ENCODE measurements around the gene FSIP1. TPM values are rescaled to one million over a fixed set of nuclear protein-coding genes. Genes with fewer than 3 reads are reported as not detected.

The FSIP1 gene
- polyA plus RNA-seq, 3 donors = 0.10 to 0.48 (median 0.21) TPM

GRCh38 chr15:39687965-39688364 lies 94.7 kb downstream of the FSIP1 start:
- no peak overlapping the region for H3K9ac ChIP-seq (ENCODE audit: insufficient read depth, low read length, poor library complexity, severe bottlenecking)
- H3K36me3 ChIP-seq (replicated peaks in 1 of 2; ENCODE audit: control insufficient read depth in 1 of 2, insufficient read depth in 2 of 2, low read length in 2 of 2) = no peaks in the 10 kb centered on the region
- no peaks in the 10 kb centered on the region for H3K9me3 Mint-ChIP-seq
- H3K4me1 ChIP-seq (ENCODE audit: control insufficient read depth in 1 of 2, insufficient read depth in 2 of 2, low read length in 2 of 2) = no peaks in the 10 kb centered on the region
- DNase-seq = no peak
- no peak overlapping the region for H3K4me3 Mint-ChIP-seq
- no CpG with 5 or more reads among the region's 2 CpGs for WGBS (ENCODE audit: insufficient coverage)
- H3K4me2 ChIP-seq (replicated peaks; ENCODE audit: extremely low read depth, low read length, poor library complexity, severe bottlenecking) = no peak overlapping the region
- no peak overlapping the region for H2AFZ ChIP-seq (ENCODE audit: insufficient read depth, low read depth, low read length, poor library complexity, severe bottlenecking)
- H3K79me2 ChIP-seq (ENCODE audit: insufficient read depth, low read length) = no peaks in the 10 kb centered on the region
- no peak overlapping the region for H3K27ac ChIP-seq (ENCODE audit: low read depth in 1 of 2, low read length in 2 of 2)
- no peaks in the 10 kb centered on the region for H4K20me1 ChIP-seq (ENCODE audit: insufficient read depth, low read length)
- no peak overlapping the region for H3K4me3 ChIP-seq (replicated peaks in 1 of 3; ENCODE audit: low read depth in 2 of 3, low read length in 3 of 3)
- no peak overlapping the region for H3K27ac Mint-ChIP-seq
- no peaks in the 10 kb centered on the region for H3K36me3 Mint-ChIP-seq
- no peaks in the 10 kb centered on the region for H3K27me3 ChIP-seq (ENCODE audit: control insufficient read depth in 2 of 2, insufficient read depth in 2 of 2, low read length in 2 of 2)
- H3K4me1 Mint-ChIP-seq = no peaks in the 10 kb centered on the region
- intact Hi-C loops (cut with micrococcal nuclease) = no loop called here
- TF ChIP-seq, protein P1, sequence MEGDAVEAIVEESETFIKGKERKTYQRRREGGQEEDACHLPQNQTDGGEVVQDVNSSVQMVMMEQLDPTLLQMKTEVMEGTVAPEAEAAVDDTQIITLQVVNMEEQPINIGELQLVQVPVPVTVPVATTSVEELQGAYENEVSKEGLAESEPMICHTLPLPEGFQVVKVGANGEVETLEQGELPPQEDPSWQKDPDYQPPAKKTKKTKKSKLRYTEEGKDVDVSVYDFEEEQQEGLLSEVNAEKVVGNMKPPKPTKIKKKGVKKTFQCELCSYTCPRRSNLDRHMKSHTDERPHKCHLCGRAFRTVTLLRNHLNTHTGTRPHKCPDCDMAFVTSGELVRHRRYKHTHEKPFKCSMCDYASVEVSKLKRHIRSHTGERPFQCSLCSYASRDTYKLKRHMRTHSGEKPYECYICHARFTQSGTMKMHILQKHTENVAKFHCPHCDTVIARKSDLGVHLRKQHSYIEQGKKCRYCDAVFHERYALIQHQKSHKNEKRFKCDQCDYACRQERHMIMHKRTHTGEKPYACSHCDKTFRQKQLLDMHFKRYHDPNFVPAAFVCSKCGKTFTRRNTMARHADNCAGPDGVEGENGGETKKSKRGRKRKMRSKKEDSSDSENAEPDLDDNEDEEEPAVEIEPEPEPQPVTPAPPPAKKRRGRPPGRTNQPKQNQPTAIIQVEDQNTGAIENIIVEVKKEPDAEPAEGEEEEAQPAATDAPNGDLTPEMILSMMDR (IDR thresholded peaks at IDR 0.05) = no peak
- H3K27me3 Mint-ChIP-seq (ENCODE audit: low read depth in 3 of 3) = peaks cover 0 to 2% (median 2%) of the 10 kb centered on the region in 3 donors
- H3K9me3 ChIP-seq (replicated peaks in 1 of 2; ENCODE audit: control insufficient read depth in 1 of 2, insufficient read depth in 1 of 2, low read length in 2 of 2) = no peaks in the 10 kb centered on the region

DNA sequence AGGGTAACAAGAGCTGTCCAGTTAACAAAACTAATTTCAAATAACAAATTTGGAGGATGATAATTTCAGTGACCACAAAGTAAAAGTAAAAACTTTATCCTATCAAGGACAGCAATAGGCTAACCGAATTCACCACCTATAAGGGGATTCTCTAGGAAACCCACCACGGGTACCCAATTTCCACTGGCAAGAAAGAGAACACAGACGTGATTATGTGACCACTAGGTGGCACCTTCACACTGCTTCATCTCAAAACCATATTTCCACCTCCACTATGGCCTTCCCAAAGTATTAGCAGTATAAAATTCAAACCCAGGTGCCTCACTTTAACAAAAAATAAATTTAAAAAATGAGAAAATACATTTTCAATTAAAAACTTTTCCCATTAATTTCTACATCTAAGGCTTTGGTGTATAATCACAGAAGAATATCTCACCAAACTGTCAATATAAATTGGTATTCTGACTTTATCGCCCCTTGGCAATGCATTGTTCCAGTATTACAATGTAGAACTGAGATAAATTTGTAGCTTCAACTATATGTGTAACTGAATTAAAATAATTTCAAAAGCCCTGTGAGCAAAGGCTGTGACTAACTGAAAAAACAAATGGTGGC lies 96.5 kb downstream of the FSIP1 start:
- Mint-ChIP-seq H3K9me3 (no peaks in the 10 kb centered on the region), H3K36me3 (no peaks in the 10 kb centered on the region), H3K27me3 (ENCODE audit: low read depth in 3 of 3) (peaks cover 0 to 2% (median 2%) of the 10 kb centered on the region in 3 donors), H3K4me3 (no peak overlapping the region), H3K4me1 (no peaks in the 10 kb centered on the region), H3K27ac (no peak overlapping the region)
- Histone ChIP-seq H3K9ac (ENCODE audit: insufficient read depth, low read length, poor library complexity, severe bottlenecking) (no peak overlapping the region), H3K79me2 (ENCODE audit: insufficient read depth, low read length) (no peaks in the 10 kb centered on the region), H3K4me2 (replicated peaks; ENCODE audit: extremely low read depth, low read length, poor library complexity, severe bottlenecking) (no peak overlapping the region), H3K4me3 (replicated peaks in 1 of 3; ENCODE audit: low read depth in 2 of 3, low read length in 3 of 3) (no peak overlapping the region), H3K9me3 (replicated peaks in 1 of 2; ENCODE audit: control insufficient read depth in 1 of 2, insufficient read depth in 1 of 2, low read length in 2 of 2) (no peaks in the 10 kb centered on the region), H2AFZ (ENCODE audit: insufficient read depth, low read depth, low read length, poor library complexity, severe bottlenecking) (no peak overlapping the region), H3K4me1 (ENCODE audit: control insufficient read depth in 1 of 2, insufficient read depth in 2 of 2, low read length in 2 of 2) (no peaks in the 10 kb centered on the region), H4K20me1 (ENCODE audit: insufficient read depth, low read length) (no peaks in the 10 kb centered on the region), H3K36me3 (replicated peaks in 1 of 2; ENCODE audit: control insufficient read depth in 1 of 2, insufficient read depth in 2 of 2, low read length in 2 of 2) (no peaks in the 10 kb centered on the region), H3K27me3 (ENCODE audit: control insufficient read depth in 2 of 2, insufficient read depth in 2 of 2, low read length in 2 of 2) (no peaks in the 10 kb centered on the region), H3K27ac (ENCODE audit: low read depth in 1 of 2, low read length in 2 of 2) (no peak overlapping the region)
- TF ChIP-seq, protein P1 (IDR thresholded peaks at IDR 0.05) = peak; percentile 86
- intact Hi-C loops (cut with micrococcal nuclease) = no loop called here
- peak; percentile 7 to 23 (median 20) for DNase-seq
- WGBS (ENCODE audit: insufficient coverage) = no CpG with 5 or more reads among the region's 4 CpGs

Measured in CD14-positive monocyte (primary cell).